Measurements from ENCODE around the gene KDELR1.

Gene KDELR1

DNA sequence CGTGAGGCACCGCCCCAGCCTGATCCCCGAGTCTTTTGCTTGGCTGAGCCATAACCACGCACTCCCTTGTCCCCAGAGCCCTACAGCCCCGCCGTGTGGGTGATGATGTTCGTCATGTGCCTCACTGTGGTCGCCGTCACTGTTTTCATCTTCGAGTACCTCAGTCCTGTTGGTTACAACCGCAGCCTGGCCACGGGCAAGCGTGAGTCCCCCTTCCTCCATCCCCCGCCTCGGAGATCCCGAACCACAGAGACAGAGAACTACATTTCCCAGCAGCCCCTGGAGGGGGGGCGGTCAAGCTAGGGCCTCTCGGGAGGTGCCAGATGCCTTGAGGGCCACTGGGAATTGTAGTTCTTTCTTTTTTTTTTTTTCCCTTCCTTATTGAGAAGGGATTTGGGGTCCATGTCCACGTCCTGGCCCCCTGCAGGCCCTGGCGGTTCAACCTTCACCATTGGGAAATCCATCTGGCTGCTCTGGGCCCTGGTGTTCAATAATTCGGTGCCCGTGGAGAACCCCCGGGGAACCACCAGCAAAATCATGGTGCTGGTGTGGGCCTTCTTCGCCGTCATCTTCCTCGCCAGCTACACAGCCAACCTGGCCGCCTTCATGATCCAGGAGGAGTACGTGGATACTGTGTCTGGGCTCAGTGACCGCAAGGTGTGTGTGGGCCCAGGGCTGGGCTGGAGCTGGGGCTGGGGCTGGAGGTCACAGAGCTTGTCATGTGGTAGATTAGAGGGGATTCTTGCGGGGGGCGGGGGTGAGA is 28.0 kb upstream of the KDELR1 start:
- Histone ChIP-seq H3K4me2 (ENCODE audit: low read length) (peak overlapping the region; percentile 53), H3K9ac (ENCODE audit: low read length) (peak overlapping the region; percentile 56; the same call in 1 of the 2 replicates), H3K27ac (ENCODE audit: low read depth, low read length, poor library complexity, severe bottlenecking) (no peak overlapping the region), H3K4me3 (ENCODE audit: low read depth, low read length, poor library complexity, severe bottlenecking) (peak overlapping the region; percentile 57), H2AFZ (ENCODE audit: low read length) (no peak overlapping the region), H4K20me1 (ENCODE audit: insufficient read depth, low read length) (no peaks in the 10 kb centered on the region), H3F3A (ENCODE audit: insufficient read depth, low read length) (no peaks in the 10 kb centered on the region), H3K27me3 (ENCODE audit: insufficient read depth, low read length) (no peaks in the 10 kb centered on the region), H3K79me2 (ENCODE audit: insufficient read depth, low read length) (no peaks in the 10 kb centered on the region), H3K36me3 (ENCODE audit: insufficient read depth, low read length) (no peaks in the 10 kb centered on the region), H3K4me1 (ENCODE audit: insufficient read depth, low read length, severe bottlenecking) (peaks cover 6% of the 10 kb centered on the region), H3K9me3 (ENCODE audit: low read length) (no peaks in the 10 kb centered on the region), H3K9me2 (ENCODE audit: low read depth, low read length) (no peaks in the 10 kb centered on the region)
- TF ChIP-seq EZH2 (IDR thresholded peaks at IDR 0.05; ENCODE audit: borderline replicate concordance, low read length): no peak

DNA sequence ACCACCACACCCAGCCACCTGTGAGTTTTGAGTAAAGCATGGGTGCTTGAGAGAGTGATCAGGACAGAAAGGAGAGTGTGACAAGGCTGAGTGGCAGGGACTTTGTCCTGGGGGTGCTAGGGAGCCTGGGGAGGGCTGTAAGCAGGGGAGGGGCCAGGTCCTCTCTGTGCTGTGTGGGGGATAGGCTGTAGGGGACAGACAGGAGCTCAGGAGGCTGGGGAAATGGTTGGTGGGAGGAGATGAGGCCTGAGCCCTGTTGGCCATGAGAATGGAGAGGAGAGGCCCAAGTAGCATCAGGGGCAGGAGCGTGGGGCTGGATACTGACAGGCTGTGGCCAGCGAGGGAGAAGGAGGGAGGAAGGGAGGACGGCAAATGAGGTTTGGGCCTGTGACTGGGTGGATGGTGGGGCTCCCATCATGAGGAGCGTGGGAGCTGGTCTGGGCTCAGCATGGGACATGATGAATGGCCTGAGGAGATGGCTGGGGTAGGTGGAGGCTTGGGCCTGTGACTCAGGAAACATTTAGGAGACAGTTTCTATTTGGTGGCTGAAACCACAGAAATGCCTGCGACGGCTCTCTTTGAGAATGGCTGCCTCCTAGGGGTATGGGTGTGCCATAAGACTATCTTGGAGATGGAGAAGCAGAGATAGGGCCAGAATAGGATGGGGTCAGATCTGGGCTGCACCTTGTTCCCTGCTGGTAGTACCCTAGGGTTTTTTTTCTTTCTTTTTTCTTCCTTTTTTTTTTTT is 27.1 kb upstream of the KDELR1 start:
- Histone ChIP-seq H3K4me1 (ENCODE audit: insufficient read depth, low read length, severe bottlenecking) (peaks cover 5% of the 10 kb centered on the region), H3K4me2 (ENCODE audit: low read length) (peak overlapping the region; percentile 53), H3F3A (ENCODE audit: insufficient read depth, low read length) (no peaks in the 10 kb centered on the region), H4K20me1 (ENCODE audit: insufficient read depth, low read length) (no peaks in the 10 kb centered on the region), H3K27ac (ENCODE audit: low read depth, low read length, poor library complexity, severe bottlenecking) (no peak overlapping the region), H3K9me3 (ENCODE audit: low read length) (no peaks in the 10 kb centered on the region), H3K27me3 (ENCODE audit: insufficient read depth, low read length) (no peaks in the 10 kb centered on the region), H3K4me3 (ENCODE audit: low read depth, low read length, poor library complexity, severe bottlenecking) (peak overlapping the region; percentile 57), H3K79me2 (ENCODE audit: insufficient read depth, low read length) (no peaks in the 10 kb centered on the region), H2AFZ (ENCODE audit: low read length) (no peak overlapping the region), H3K9me2 (ENCODE audit: low read depth, low read length) (no peaks in the 10 kb centered on the region), H3K36me3 (ENCODE audit: insufficient read depth, low read length) (no peaks in the 10 kb centered on the region), H3K9ac (ENCODE audit: low read length) (peak overlapping the region; percentile 30; the same call in 1 of the 2 replicates)
- no peak for TF ChIP-seq EZH2 (IDR thresholded peaks at IDR 0.05; ENCODE audit: borderline replicate concordance, low read length)
- TF ChIP-seq, protein P1, sequence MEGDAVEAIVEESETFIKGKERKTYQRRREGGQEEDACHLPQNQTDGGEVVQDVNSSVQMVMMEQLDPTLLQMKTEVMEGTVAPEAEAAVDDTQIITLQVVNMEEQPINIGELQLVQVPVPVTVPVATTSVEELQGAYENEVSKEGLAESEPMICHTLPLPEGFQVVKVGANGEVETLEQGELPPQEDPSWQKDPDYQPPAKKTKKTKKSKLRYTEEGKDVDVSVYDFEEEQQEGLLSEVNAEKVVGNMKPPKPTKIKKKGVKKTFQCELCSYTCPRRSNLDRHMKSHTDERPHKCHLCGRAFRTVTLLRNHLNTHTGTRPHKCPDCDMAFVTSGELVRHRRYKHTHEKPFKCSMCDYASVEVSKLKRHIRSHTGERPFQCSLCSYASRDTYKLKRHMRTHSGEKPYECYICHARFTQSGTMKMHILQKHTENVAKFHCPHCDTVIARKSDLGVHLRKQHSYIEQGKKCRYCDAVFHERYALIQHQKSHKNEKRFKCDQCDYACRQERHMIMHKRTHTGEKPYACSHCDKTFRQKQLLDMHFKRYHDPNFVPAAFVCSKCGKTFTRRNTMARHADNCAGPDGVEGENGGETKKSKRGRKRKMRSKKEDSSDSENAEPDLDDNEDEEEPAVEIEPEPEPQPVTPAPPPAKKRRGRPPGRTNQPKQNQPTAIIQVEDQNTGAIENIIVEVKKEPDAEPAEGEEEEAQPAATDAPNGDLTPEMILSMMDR (IDR thresholded peaks at IDR 0.05; ENCODE audit: low read length): no peak; the same call in 1 of the 2 replicates

DNA sequence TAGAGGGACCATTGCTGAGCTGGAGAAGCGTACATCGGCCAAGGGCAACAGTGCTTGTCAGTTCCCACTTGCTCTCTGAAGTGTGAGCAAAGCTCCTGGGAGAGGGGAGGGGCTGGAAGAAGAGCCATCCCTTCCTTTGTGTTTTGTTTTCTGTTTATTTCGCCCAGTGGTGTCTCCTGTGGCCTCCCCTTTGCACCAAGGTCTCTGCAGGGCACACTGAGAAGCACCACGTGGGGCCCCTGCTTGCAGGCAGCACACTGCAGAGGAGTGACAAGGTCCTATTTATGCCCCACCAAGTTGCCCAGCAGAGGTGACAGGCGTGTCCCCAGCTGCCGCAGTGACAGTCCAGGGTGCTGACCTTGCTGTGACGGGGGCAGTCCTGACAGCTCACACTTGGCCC is 26.1 kb upstream of the KDELR1 start:
- Histone ChIP-seq H3K9me2 (ENCODE audit: low read depth, low read length) (no peaks in the 10 kb centered on the region), H3F3A (ENCODE audit: insufficient read depth, low read length) (no peaks in the 10 kb centered on the region), H4K20me1 (ENCODE audit: insufficient read depth, low read length) (no peaks in the 10 kb centered on the region), H3K4me3 (ENCODE audit: low read depth, low read length, poor library complexity, severe bottlenecking) (no peak overlapping the region), H3K9ac (ENCODE audit: low read length) (no peak overlapping the region), H3K36me3 (ENCODE audit: insufficient read depth, low read length) (no peaks in the 10 kb centered on the region), H3K4me1 (ENCODE audit: insufficient read depth, low read length, severe bottlenecking) (peaks cover 5% of the 10 kb centered on the region), H3K27me3 (ENCODE audit: insufficient read depth, low read length) (no peaks in the 10 kb centered on the region), H3K9me3 (ENCODE audit: low read length) (no peaks in the 10 kb centered on the region), H3K4me2 (ENCODE audit: low read length) (no peak overlapping the region), H2AFZ (ENCODE audit: low read length) (no peak overlapping the region), H3K79me2 (ENCODE audit: insufficient read depth, low read length) (no peaks in the 10 kb centered on the region), H3K27ac (ENCODE audit: low read depth, low read length, poor library complexity, severe bottlenecking) (no peak overlapping the region)
- TF ChIP-seq, protein P1 (IDR thresholded peaks at IDR 0.05; ENCODE audit: low read length): no peak
- no peak for TF ChIP-seq EZH2 (IDR thresholded peaks at IDR 0.05; ENCODE audit: borderline replicate concordance, low read length)
